Measurements from ENCODE around the gene TNNT3.
"Not testable (repeated sequence)": the region's sequence is repeated elsewhere in the genome, so short reads cannot be mapped to it uniquely, and the experiment has no call there.

TNNT3 gene

DNA sequence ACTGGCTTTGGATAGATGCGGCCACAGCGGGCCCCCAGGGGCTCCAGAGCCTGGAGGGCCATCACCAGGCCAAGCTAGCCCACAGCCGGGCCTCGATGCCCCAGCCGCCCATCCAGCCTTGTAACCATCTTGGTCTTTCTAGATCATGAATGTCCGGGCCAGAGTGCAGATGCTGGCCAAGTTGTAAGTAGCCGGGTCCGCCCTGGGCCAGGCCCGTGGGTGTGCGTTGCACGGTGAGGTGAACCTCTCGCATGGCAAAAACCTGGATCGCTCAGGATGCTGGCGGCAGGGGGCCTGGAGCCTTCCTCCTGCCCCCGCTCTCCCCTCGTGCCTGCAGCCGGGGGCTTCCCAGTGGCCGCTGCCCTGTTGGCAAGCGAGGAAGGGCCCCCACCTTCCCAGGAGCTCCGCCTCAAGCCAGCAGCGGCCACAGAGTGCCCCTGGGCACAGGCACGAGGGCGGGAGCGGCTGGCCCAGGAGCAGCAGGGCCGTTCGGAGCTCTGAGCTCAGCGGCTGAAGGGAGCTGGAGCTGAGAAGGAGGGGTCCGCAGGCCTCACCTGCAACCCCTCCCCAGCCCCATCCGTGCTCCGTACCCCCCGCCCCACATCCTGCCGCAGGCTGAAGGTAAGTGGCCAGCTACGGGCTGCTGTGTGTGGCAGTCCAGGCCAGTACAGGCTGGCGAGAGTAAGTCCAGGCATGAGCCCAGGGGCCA is 16.7 kb downstream of the TNNT3 start:
- no peak for DNase-seq

GRCh38 chr11:1936781-1937615 is 17.5 kb downstream of the TNNT3 start:
- no peak for DNase-seq

DNA sequence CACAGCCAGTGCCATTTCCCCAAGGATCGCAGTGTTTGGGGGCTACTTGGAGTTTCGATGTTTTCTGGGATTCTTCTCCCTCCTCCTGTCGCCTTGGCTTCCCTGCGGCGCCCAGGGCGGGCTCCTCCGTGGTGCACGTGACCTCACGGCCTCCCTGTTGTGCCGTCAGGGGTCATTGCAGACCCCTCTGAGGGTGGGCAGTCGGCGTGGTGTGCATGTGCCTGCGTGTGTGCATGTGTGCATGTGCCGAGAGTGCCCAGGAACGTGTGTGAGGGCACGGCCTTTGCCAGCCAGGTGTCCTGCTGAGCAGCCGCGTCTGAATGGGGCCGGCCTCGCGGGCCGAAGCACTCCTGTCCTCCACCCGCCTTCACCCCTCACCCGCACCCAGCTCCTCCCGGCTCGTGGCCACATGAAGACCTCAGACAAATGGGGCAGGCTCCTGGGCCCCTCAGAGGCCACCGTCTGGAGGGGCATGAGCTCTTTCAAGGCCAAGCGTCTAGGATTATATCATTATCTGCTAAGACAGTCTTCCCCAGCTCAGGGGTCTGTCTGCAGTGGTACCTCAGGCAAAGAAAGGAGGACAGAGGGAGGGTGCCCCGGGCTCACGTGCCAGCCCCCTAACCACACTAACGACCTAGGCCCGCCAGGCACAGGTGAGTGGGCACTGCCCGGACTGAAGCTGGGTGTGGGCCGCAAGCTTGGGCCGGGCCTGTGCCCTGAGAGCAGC is 18.3 kb downstream of the TNNT3 start:
- DNase-seq, result no peak

- DNase-seq, result no peak
These were observed 19.0 kb downstream of the TNNT3 start for GRCh38 chr11:1938343-1939005.

- DNase-seq, result no peak
These were observed 19.6 kb downstream of the TNNT3 start for GRCh38 chr11:1939006-1939625.

- DNase-seq, result not testable (repeated sequence)
These were observed 20.3 kb downstream of the TNNT3 start for GRCh38 chr11:1939788-1940187.

DNA sequence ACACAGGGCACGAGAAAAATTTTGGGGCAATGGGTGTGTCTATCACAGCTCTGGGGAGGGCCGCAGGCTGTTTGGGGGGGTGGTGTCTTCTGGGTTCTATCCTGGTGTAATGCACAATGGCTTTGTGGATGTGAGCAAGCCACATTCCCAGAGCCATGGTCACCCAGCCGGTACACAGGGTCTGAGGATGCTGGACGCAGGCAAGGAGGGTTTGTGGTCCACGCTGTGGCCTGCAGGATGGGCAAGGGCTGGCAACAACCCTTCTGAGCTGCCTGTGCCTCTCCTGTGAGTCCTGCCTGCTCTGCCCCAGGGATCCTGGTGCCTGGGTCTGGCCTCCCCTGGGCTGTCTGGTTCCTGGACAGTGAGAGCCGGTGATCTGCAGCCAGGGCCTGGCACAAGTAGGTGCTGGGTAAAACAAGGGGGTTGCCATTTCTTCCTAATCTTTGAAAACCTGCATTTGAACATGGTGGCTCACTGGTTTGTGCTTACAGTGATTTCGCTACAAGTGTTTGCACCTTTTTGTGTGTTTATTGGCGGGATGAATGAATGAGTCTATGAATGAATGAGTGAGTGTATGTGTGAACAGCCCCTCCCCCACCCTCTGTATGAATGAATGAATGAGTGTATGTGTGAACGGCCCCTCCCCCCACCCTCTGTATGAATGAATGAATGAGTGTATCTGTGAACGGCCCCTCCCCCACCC is 23.2 kb downstream of the TNNT3 start:
- DNase-seq, result no peak

DNA sequence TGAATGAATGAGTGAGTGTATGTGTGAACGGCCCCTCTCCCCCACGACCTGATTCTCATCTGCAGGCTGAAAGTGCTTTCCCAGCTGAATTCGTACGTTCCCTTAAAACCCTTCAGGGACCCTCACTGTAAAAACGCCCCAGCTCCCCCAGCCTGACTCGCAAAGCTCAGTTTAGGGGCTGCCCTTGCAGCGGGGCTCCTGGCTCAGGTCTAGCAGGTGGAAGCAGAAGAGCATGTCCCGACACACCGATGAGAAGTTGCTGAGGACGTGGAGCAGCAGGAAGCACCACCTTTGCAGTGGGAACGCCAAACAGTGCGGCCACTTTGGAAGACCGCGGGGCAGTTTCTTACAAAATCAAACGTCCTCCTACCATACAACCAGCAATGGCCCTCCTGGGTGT is 24.1 kb downstream of the TNNT3 start:
- DNase-seq, result no peak

- no peak for DNase-seq
These were observed 24.5 kb downstream of the TNNT3 start for GRCh38 chr11:1943977-1944376.

DNA sequence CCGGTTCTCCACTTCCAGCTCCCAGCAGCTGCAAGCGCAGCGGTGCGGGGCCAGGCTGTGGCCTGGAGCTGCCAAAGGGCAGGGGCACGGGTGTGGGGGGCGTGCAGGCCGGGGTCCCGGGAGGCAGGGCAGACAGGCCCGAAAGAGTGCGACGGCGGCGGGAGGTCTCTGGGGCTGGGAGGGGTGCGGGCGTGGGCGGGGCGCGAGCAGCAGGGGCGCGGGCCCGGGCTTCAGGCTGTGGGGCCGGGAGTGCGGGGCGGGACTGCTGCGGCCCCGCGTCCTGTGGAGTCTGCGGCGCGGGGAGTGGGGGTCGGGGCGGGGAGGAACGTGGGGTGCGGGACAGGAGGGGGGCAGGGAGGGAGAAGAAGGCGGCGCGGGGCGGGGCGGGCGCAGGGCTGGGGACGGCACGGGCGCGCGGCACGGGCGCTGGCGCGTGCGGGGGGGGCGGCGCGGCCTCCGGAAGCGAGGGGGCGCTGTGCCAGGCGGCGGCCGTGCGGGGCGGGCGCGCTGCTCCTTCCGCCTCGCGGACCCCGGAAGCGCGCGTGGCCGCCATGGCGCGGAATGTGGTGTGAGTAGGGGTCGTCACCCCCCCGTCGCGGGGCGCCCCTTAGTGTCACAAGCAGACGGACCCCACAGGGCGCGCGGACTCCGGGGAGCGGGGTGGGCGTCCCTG is 27.4 kb downstream of the TNNT3 start, which contains the start of gene MRPL23:
Gene MRPL23 (plus strand): TSS at position 521 of the 673 bp plus-strand sequence. CDS start 31 bp downstream, at position 552.
- no peak for DNase-seq

- no peak for DNase-seq
These were observed 28.2 kb downstream of the TNNT3 start for GRCh38 chr11:1947592-1948237.

- no peak for DNase-seq
These were observed 28.9 kb downstream of the TNNT3 start for GRCh38 chr11:1948389-1948788.

GRCh38 chr11:1949302-1949701 is 29.8 kb downstream of the TNNT3 start:
- DNase-seq, result no peak

DNA sequence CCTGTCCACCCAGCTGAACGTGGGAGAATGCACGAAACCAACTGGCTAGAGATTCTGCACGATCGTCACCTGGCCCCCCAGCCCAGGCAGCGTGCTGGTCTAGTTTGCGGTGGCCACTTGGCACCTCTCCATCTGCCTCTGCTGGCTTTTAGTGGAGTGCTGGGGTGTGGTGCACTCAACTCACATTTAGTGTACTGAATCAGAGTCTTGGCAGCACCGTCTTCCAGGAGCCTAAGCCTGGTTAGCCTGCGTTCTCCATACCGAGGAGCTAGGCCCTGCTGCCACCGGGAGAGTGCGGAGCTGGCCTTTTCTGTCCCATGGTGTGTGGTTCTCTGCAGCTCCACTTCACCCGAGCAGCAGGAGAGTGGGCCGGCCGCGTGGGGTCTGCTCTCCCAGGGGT is 30.4 kb downstream of the TNNT3 start:
- DNase-seq, result no peak

DNA sequence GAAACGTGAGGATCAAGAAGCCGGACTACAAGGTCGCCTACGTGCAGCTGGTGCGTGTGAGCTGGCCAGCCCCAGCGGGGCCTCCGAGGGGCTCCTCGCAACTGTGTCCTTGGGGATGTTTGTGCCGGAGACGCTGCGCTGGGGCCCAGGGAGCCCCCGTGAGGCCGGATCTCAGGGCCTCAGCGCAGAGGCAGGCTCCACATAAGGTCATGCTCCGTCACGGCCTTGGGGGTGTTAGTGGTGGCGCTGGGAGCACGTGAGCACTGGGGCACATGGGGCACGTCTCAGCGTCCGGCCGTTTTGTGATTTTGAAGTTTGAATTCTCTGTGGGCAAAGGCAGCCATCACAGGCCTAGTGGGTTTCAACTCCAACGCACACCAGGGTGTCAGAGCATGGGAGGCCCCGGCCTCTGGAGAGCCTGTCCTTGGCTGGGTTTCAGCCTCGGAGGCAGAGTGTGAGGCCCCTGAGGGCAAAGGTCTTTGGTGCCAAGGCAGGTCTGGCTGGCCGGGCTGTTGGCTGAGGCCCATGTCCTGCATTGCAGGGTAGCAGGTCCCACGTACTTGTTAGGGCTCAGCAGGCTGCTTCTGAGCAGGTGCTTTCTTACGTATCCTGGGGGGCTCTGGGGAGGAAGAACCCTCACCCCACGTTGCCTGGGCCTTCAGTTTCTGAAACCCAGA is 33.4 kb downstream of the TNNT3 start:
- no peak for DNase-seq

DNA sequence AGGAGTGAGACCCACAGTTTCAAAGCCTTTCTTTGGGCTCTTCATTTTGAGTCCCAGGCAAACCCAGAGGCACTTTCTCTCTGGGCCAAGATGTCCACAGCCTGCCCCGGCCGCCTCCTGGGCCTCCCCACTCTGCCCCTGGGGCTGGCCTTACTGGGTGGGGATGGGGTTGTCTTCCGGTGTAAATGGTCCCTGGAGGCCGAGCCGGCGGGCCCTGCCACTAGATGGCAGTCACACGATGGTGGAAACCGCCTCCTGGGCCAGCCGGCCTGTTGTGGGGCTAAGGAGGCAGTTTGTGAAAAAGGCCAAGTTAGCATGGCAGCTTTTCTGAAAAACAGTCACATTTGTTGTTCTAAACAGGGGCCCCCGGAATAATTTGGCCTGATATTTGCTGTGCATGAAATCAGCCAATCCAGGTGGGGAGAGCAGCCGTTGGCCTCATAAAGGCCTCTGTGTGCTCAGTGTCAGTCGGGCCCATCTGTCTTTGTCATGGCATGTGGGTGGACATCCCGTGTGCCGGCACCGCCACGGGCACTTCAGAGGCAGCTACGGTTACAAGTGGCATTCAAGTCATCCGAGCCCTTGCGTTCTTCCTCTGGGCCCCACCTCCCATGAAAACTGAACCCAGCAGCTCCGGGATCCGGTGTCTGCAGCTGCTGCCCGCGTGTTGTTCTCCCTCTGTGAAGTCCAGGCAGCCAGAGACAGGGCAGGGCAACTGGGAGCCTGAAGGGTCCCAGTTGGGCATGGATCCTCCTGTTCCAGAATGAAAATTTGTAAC is 34.2 kb downstream of the TNNT3 start:
- no peak for DNase-seq

DNA sequence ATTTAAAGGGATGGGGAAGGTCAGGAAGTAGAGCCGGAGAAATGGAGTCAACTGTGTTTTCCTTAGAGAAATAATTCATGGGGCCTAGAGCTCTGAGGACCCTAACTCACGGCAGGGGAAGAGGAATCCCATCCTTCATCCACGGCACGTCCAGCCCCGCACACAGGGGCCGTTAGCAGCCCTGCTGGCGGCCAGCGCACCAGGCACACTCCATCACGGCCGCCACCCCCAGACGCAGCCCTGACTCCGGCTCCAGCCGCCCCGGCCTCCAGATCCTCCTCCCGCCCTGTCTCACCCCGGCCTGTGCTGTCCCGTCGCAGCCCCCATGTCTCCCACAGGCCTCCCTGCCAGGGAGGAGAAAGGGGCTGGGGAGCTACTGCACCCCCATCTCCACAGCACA is 38.9 kb downstream of the TNNT3 start:
- DNase-seq, result no peak

- no peak for DNase-seq
These were observed 40.3 kb downstream of the TNNT3 start for GRCh38 chr11:1959786-1960185.

GRCh38 chr11:1963864-1964263 is 44.4 kb downstream of the TNNT3 start:
- no peak for DNase-seq

All from amniotic stem cell (primary cell).